Activated gamma-delta T cell treated with anti-CD3 and anti-CD28 coated beads, Interleukin-2, amount 50 U/mL, for 16 hours (primary cell): ENCODE data around the gene ATIC.
"Not testable (repeated sequence)": the region's sequence is repeated elsewhere in the genome, so short reads cannot be mapped to it uniquely, and the experiment has no call there.

ENCODE experiments used
- DNase-seq: peaks from one replicate; pipeline ENCODE4 v3.0.0-alpha.2; 2020; ENCODE audit warnings: low read depth

The ATIC gene

GRCh38 chr2:215311625-215312396, at the start of gene ATIC:
Gene ATIC, plus strand, starts transcription at chr2:215312059. Its CDS starts 84 bp downstream, at chr2:215312143.
- DNase-seq: peak; percentile 83

DNA sequence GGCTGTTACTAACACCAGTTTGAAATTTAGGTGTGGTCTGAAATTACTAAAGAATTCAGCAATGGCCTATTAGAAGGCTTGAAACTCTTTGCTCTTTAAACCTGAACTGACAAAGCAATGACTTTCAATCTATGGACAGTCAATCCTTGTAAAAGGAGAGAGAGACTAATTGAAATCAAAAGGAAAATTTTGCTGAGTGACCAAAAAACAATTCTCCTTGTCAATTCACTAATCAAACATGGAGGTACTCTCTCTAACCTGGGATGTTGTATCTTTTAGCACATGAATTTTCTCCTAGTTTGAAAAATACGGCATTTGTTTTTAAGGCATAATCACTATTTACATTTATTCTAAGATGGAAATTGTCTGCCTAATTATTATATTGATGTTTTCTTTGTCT, 49.6 kb upstream of the ATIC start:
- DNase-seq: no peak

- DNase-seq: no peak
These were observed 49.0 kb upstream of the ATIC start for GRCh38 chr2:215262741-215263362.

GRCh38 chr2:215264374-215264773, 47.5 kb upstream of the ATIC start:
- DNase-seq: no peak

- peak; percentile 33 for DNase-seq
These were observed 42.3 kb upstream of the ATIC start for GRCh38 chr2:215269397-215270117.

DNA sequence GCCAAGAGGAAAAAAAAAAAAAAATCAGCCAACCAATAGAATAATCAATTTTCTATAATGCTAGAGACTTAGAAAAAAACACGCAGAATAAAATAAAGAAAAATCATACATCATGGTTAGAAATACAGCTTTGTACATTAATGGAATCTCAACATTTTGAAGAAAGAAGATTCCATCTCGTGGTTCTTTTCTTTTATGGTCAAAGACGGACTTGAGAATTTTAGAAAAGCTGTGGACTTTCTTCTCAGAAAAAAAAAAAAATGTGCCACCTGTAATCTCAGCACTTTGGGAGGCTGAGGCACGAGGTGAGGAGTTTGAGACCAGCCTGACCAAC, 41.8 kb upstream of the ATIC start:
- no peak for DNase-seq

- no peak for DNase-seq
These were observed 40.4 kb upstream of the ATIC start for GRCh38 chr2:215271446-215271845.

DNA sequence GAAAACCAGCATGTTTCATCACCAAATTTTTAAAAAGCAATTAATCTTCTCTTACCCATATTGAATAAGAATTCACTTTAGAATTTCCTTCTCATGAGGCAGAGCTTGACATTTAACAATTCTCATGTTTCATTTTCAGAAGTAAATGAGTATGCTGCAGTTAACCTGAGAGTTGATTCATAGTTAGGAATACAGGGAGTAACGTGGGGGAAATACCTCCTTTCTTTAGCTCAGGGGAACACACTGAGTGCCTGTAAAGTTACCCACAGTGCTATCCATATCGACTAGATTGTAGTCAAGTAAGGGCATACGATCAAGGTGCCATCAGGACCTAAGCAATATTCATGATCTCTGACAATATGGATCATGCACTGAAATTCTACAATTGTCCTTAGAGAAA, 38.9 kb upstream of the ATIC start:
- no peak for DNase-seq

GRCh38 chr2:215274829-215275228, 37.0 kb upstream of the ATIC start:
- no peak for DNase-seq

DNA sequence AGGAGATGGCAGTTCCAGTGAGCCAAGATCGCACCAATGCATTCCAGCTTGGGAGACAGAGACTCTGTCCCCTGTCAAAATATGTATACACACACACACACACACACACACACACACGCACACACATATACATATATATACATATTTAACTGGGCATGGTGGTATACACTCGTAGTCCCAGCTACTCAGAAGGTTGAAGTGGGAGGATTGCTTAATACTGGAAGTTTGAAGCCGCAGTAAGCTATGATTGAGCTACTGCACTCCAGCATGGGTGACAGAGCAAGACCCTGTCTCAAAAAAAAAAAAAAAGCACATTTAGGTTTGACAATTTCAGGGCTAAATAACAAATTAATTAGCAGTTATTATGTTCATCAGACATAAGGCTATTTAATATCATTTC, 36.0 kb upstream of the ATIC start:
- DNase-seq: no peak

GRCh38 chr2:215277944-215278343, 33.9 kb upstream of the ATIC start:
- DNase-seq: no peak

DNA sequence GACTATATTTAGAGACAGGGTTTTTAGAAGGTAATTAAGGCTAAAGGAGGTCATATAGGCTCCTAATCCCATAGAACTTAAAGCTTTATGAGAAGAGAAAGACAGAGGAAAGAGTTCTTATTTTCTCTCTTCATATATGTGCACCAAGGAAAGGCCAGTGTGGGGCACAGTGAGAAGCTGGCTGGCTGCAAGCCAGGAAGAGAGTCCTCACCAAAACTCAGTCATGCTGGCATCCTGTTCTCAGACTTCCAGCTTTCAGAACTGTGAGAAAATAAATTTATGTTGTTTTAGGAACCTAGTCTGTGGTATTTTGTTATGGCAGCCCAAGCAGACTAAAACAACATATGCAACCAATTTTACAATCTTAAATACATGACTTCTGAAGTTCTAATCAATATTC, 31.5 kb upstream of the ATIC start:
- DNase-seq: no peak

DNA sequence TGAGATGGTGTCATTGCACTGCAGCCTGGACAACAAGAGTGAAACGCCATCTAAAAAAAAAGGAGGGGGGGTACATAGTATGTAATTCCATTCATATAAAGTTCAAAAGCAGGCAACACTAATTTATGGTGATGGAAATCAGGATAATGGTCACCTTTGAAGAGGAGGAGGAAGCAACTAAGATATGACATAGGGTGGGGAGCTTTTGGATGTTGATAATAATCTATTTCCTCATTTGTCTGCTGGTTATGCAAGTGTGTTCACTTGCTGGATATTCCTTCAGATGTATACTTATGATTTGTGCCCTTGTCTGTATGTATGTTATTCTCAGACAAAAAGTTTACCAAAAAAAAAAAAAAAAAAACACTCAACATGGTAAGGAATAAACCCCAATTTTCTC, 28.6 kb upstream of the ATIC start:
- no peak for DNase-seq

DNA sequence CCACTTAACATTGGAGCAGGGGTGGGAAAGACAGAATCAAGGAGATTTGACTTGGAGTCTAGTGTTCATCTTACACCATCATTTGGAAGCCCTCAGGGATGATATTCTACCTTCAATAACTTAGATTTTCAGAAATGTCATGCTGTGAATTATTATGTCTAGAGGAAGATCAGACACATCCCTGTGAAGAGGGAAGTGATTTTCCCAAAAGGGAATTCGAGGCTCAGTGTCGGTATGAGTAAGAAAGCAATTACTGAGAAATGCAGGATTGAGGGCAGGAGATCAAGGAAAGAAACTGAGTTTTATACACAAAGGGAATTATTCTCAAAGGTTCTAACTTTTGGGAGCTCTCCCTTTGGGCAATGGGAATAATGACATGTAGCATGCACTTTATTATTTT, 25.6 kb upstream of the ATIC start:
- DNase-seq: no peak

GRCh38 chr2:215288112-215288815, 23.6 kb upstream of the ATIC start:
- DNase-seq: no peak

GRCh38 chr2:215290980-215291599, 20.8 kb upstream of the ATIC start:
- no peak for DNase-seq

DNA sequence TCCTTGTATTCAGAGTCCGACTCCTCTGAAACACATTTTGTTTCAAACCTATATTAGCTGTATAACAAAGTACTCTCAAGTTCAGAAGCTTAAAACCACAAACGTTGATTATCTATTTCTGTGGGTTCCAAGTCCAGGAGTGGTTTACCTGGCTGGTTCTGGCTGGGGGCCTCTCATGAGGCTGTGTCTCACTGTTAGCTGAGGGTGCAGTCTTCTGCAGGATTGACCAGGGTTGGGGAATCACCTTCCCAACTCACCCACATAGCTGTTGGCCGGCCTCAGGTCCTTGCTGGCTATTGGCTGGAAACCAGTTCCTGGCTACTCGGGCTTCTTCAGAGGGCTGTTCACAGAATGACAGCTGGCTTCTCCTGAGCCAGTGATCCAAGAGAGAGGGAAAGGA, 18.0 kb upstream of the ATIC start:
- no peak for DNase-seq

DNA sequence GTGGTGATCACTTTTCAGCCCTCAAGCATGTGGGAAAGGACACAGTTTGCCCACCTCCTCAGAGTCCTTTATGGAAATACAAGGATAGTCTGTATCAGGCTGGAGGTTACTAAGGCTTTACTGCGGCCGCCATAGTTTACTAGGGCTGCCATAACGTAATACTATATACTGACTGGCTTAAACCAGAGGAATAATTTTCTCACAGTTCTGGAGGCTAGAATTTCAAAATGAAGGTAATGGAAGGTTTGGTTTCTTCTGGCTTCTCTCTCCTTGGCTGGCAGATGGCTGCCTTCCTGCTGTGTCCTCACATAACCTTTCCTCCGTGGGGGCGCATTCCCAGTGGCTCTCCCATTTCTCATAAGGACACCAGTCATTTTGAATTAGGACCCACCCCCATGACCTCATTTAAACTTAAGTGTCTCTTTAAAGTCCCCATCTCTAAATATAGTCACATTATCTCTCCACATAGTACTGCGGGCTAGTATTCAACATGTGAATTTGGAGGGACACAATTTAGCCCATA, 12.5 kb upstream of the ATIC start:
- no peak for DNase-seq

DNA sequence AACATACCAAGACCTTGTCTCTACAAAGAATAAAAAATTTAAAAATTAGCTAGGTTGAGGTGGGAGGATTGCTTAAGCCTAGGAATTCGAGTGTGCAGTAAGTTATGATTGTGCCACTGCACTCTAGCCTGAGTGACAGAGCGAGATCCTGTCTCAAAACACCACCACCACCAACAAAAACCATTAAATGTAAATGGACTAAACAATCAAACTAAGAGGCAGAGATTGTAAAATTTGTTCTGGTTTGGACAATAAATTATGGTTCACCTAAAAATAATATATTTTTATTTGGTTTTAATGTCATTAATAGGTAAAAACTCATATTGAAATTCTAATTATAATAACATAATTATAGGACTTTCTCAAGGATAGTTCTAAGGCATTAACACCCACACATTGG, 9.9 kb upstream of the ATIC start:
- DNase-seq: no peak

DNA sequence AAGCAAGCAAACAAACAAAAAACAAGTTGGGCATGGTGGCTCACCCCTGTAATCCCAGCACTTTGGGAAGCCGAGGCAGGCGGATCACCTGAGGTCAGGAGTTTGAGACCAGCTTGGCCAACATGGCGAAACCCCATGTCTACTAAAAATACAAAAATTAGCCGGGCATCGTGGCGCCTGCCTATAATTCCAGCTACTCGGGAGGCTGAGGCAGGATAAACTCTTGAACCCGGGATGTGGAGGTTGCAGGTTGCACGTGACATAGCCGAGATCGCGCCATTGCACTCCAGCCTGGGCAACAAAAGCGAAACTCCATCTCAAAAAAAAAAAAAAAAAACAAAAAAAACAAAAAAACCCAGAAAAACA, 617 bp upstream of the ATIC start:
- not testable (repeated sequence) for DNase-seq

DNA sequence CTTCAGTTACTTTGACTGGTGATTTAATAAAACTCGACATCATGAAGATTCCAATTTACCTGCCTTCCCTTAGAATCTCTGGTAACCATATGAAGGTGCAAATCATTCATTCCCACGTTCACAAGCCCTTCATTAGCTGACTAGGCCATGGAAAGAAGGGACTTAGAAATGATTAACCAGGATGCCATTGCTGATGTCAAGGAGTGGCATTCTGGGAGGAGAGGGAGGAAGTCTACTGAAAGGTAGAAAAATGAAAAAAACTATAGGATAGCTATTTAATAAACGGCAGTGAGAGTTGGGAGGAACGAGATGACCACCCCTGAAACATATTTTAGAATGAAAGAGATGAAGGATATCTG, 1.4 kb downstream of the ATIC start:
- no peak for DNase-seq

GRCh38 chr2:215314896-215315295, 3.0 kb downstream of the ATIC start:
- no peak for DNase-seq
